Keratinocyte (primary cell): ENCODE results near the gene TNFSF9. TPM values are rescaled to one million over a fixed set of nuclear protein-coding genes. Genes with fewer than 3 reads are reported as not detected.

Experiments used
- DNase-seq: peaks from one replicate; pipeline ENCODE4 v3.0.0-alpha.2; 2011; ENCODE audit warnings: low read depth, missing footprints, low spot score
- FAIRE-seq: peaks from 2 replicates; lab custom pipeline; 2011; peaks lifted over from hg19 to GRCh38; lab: Jason Lieb, UNC
- H2AFZ ChIP-seq: 2 replicates; pipeline ENCODE4 v1.6.0; 2012; ENCODE audit warnings: low read length, control low read depth, inconsistent platforms; ENCODE audit not compliant: control insufficient read depth
- H3K27ac ChIP-seq: 2 replicates; pipeline ENCODE4 v1.5.1; 2011; ENCODE audit warnings: low read length; ENCODE audit not compliant: control insufficient read depth, insufficient read depth
- H3K27me3 ChIP-seq: 3 replicates; pipeline ENCODE4 v1.6.0; 2011; ENCODE audit warnings: low read length; ENCODE audit not compliant: control insufficient read depth, insufficient read depth; ENCODE audit errors: extremely low read depth
- H3K36me3 ChIP-seq, 2 experiments: 2 replicates in 1 of 2; 3 replicates in 1 of 2; pipeline ENCODE4 v1.5.1; 2011; ENCODE audit warnings: low read length in 2 of 2, mild to moderate bottlenecking in 1 of 2; ENCODE audit not compliant: control insufficient read depth in 2 of 2, insufficient read depth in 2 of 2; ENCODE audit errors: extremely low read depth in 1 of 2
- H3K4me1 ChIP-seq: 3 replicates; pipeline ENCODE4 v1.5.1; 2011; ENCODE audit warnings: low read length; ENCODE audit not compliant: control insufficient read depth, insufficient read depth; ENCODE audit errors: extremely low read depth
- H3K4me2 ChIP-seq: 3 replicates; pipeline ENCODE4 v1.6.0; 2011; ENCODE audit warnings: low read depth, low read length; ENCODE audit not compliant: control insufficient read depth, insufficient read depth; ENCODE audit errors: extremely low read depth
- H3K4me3 ChIP-seq, 3 experiments: fragments of 200-600 bp in 1 of 3; sonication (generic) in 1 of 3; 2 replicates in 2 of 3; 3 replicates in 1 of 3; pipeline ENCODE4 v1.5.1; 2011 to 2016; ENCODE audit warnings: low read length in 3 of 3, mild to moderate bottlenecking in 3 of 3, control low read depth in 2 of 3, inconsistent platforms in 1 of 3, low read depth in 1 of 3, mixed read lengths in 1 of 3, mixed run types in 1 of 3, moderate library complexity in 1 of 3; ENCODE audit not compliant: control insufficient read depth in 2 of 3, insufficient read depth in 2 of 3; ENCODE audit errors: extremely low read depth in 1 of 3
- H3K79me2 ChIP-seq: 2 replicates; pipeline ENCODE4 v1.6.0; 2012; ENCODE audit warnings: low read length; ENCODE audit not compliant: control insufficient read depth, insufficient read depth
- H3K9ac ChIP-seq: 3 replicates; pipeline ENCODE4 v1.6.0; 2011; ENCODE audit warnings: low read length; ENCODE audit not compliant: control insufficient read depth, insufficient read depth; ENCODE audit errors: extremely low read depth
- H3K9me1 ChIP-seq: 3 replicates; pipeline ENCODE4 v1.6.0; 2011; ENCODE audit warnings: low read length; ENCODE audit not compliant: control insufficient read depth, insufficient read depth; ENCODE audit errors: extremely low read depth
- H3K9me3 ChIP-seq: 2 replicates; pipeline ENCODE4 v1.5.1; 2012; ENCODE audit warnings: low read depth, low read length; ENCODE audit not compliant: control insufficient read depth
- H4K20me1 ChIP-seq: 3 replicates; pipeline ENCODE4 v1.6.0; 2011; ENCODE audit warnings: low read length; ENCODE audit not compliant: control insufficient read depth, insufficient read depth; ENCODE audit errors: extremely low read depth
- CTCF ChIP-seq, 3 experiments: IDR thresholded peaks in 1 of 3; conservative IDR thresholded peaks in 1 of 3; optimal IDR thresholded peaks in 1 of 3; 2 replicates in 2 of 3; 3 replicates in 1 of 3; pipeline versions ENCODE3 to v1.5.1; 2011; ENCODE audit warnings: low read length in 3 of 3, mild to moderate bottlenecking in 3 of 3, moderate library complexity in 2 of 3, control low read depth in 1 of 3, inconsistent platforms in 1 of 3; ENCODE audit not compliant: insufficient read depth in 2 of 3; ENCODE audit errors: extremely low read depth in 1 of 3
- EZH2 ChIP-seq: IDR thresholded peaks from one replicate; pipeline ENCODE4 v1.6.1; 2012; ENCODE audit warnings: inconsistent platforms, mild to moderate bottlenecking, low read length, moderate library complexity
- dilution Hi-C: fragments of 300-500 bp; cut with MboI; formaldehyde crosslinking; loops from one replicate; pipeline ENCODE4 v1.7.0; 2020; ENCODE audit warnings: low sequenced_read_pairs; ENCODE audit not compliant: extremely low pct_ligation_motif_present
- polyA plus RNA-seq, 5 experiments: library from polyadenylated mRNA; depleted of rRNA in 3 of 5; stranded (reverse) in 3 of 5; stranded (forward) in 1 of 5; unstranded in 1 of 5; fragments of >200 nt; gene quantifications; 1 replicate in 1 of 5; 2 replicates in 3 of 5; 3 replicates in 1 of 5; pipeline versions ENCODE4 v1.2.1 to v1.2.3, GENCODE V29; 2011 to 2012; ENCODE audit warnings: missing spikeins in 2 of 5, low read depth in 1 of 5, low replicate concordance in 1 of 5

Gene TNFSF9
- polyA plus RNA-seq, 1 donor (not counting 4 experiments of a cell fraction or from before 2014, with no cell fraction given), result 12.3 TPM

GRCh38 chr19:6572217-6572616 lies 41.4 kb downstream of the TNFSF9 start:
- dilution Hi-C loops, result no loop called here
- H3K27ac ChIP-seq, result no peak overlapping the region
- H3K9me1 ChIP-seq, result no peaks in the 10 kb centered on the region
- no peak overlapping the region for H2AFZ ChIP-seq
- H3K4me2 ChIP-seq, result no peak overlapping the region
- H4K20me1 ChIP-seq, result no peaks in the 10 kb centered on the region
- TF ChIP-seq CTCF (optimal IDR thresholded peaks at IDR 0.05 in 1 of 3, IDR thresholded peaks at IDR 0.05 in 1 of 3, conservative IDR thresholded peaks at IDR 0.05 in 1 of 3; ENCODE audit: extremely low read depth in 1 of 3, insufficient read depth in 2 of 3, low read length in 3 of 3) (no peak), EZH2 (no peak)
- no peaks in the 10 kb centered on the region for H3K9me3 ChIP-seq
- no peak for DNase-seq
- FAIRE-seq, result no peak
- H3K4me1 ChIP-seq, result peaks cover 14% of the 10 kb centered on the region
- H3K4me3 ChIP-seq, result no peak overlapping the region
- H3K27me3 ChIP-seq, result no peaks in the 10 kb centered on the region
- H3K36me3 ChIP-seq, result no peaks in the 10 kb centered on the region
- no peak overlapping the region for H3K9ac ChIP-seq
- H3K79me2 ChIP-seq, result no peaks in the 10 kb centered on the region

GRCh38 chr19:6573350-6573749 lies 42.5 kb downstream of the TNFSF9 start:
- Histone ChIP-seq H4K20me1 (no peaks in the 10 kb centered on the region), H3K27me3 (no peaks in the 10 kb centered on the region)
- dilution Hi-C loops, result no loop called here

More at GRCh38 chr19:6573350-6573749, 42.5 kb downstream of the TNFSF9 start:
- no peak overlapping the region for H3K27ac ChIP-seq
- TF ChIP-seq CTCF (optimal IDR thresholded peaks at IDR 0.05 in 1 of 3, IDR thresholded peaks at IDR 0.05 in 1 of 3, conservative IDR thresholded peaks at IDR 0.05 in 1 of 3; ENCODE audit: extremely low read depth in 1 of 3, insufficient read depth in 2 of 3, low read length in 3 of 3) (no peak), EZH2 (no peak)
- H3K36me3 ChIP-seq, result no peaks in the 10 kb centered on the region
- FAIRE-seq (no peak), DNase-seq (no peak)
- no peaks in the 10 kb centered on the region for H3K9me3 ChIP-seq
- peaks cover 20% of the 10 kb centered on the region for H3K4me1 ChIP-seq
- no peaks in the 10 kb centered on the region for H3K9me1 ChIP-seq
- H3K4me2 ChIP-seq, result no peak overlapping the region
- H2AFZ ChIP-seq, result no peak overlapping the region
- H3K9ac ChIP-seq, result no peak overlapping the region
- H3K79me2 ChIP-seq, result no peaks in the 10 kb centered on the region
- H3K4me3 ChIP-seq, result no peak overlapping the region
